Hepatic stellate cell (primary cell): ENCODE data around the gene SORT1.
A peak's percentile ranks its signal among the peaks of the same experiment; 100 is the strongest.
"Not testable (repeated sequence)": the region's sequence is repeated elsewhere in the genome, so short reads cannot be mapped to it uniquely, and the experiment has no call there.

Source experiments
- DNase-seq: peaks from one replicate; pipeline ENCODE4 v3.0.0; 2011; ENCODE audit warnings: low spot score

Gene SORT1

DNA sequence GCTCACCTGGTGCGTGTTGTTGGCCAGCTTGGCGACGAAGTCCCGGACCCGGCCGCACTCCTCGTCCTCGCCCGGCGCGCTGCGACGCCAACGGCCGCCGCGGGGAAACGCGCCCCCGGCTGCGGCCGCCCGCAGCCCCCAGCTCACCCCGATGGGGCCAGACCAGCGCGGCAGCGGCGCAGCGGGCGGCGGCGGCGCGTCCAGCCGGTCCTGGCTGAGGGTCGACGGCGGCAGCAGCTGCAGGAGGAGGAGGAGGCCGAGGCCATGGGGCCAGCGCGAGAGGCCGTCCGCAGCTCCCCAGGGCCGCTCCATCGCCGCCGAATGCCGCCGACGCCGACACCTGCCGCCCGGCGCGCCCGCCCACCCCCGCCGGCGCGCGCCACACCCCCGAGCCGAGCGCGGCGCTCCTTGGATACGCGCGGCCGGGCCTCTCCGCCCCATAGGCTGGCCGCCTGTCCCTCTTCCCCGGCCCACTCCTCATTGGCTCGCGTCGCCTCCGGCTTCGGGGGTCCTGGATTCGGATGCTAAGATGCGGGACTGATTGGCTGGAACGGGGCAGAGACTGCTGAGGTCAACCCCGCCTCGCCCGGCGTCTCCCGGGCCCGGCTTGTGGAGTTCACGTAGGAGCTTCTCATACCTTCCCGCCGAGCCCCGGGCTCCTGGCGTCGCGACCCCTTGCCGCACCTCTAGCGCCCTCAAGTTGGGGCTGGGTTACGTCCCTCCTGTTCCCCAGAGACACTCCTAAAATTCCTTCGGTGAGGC, at the start of gene SORT1:
Gene SORT1 (minus strand): TSS at position 338 of the 762 bp plus-strand sequence. CDS start 26 bp downstream, at position 312.
- peak; percentile 89 for DNase-seq

DNA sequence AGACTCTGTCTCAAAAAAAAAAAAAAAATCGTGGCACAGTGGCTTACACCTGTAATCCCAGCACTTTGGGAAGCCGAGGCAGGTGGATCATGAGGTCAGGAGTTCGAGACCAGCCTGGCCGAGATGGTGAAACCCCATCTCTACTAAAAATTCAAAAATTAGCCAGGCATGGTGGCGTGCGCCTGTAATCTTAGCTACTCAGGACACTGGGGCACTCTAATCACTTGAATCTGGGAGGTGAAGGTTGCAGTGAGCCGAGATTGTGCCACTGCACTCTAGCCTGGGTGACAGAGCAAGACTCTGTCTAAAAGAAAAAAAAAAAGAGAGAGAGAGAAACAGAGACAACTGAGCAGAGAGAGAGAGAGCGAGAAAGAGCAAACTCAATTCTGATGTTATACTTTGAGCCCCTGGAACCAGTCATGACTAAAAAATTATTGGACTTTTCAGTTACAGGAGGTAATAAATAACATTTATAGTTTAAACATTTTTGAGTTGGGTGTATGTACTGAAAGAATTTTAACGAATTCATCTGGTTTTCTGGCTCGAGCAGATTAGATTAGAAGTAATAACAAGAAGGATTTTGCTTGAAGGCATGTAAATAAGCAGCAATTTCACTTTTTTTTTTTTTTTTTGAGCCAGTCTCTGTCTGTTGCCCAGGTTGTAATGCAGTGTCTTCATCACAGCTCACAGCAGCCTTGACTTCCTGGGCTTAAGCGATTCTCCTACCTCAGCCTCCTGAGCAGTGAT, 48.4 kb upstream of the SORT1 start:
- not testable (repeated sequence) for DNase-seq

DNA sequence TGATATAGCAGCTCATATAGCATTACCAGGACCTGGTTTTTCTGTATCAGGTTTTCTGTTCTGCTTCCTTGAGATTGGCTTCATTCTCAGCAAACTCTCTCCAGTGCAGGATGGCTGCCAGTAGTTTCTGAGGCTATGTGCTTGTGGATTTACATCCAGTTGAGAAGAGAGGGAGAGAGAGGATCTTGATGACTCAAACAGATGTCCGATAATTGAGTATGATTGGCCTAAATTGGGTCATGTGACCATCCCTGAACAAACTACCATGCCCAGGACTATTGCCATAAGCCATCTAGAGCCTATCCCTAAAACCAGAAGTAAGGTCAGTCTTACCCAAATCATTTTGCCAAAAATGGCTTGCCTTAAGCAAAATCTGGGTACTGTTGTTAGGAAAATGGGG, 46.6 kb upstream of the SORT1 start:
- DNase-seq, result no peak

- no peak for DNase-seq
These were observed 45.8 kb upstream of the SORT1 start for GRCh38 chr1:109443476-109443875.

DNA sequence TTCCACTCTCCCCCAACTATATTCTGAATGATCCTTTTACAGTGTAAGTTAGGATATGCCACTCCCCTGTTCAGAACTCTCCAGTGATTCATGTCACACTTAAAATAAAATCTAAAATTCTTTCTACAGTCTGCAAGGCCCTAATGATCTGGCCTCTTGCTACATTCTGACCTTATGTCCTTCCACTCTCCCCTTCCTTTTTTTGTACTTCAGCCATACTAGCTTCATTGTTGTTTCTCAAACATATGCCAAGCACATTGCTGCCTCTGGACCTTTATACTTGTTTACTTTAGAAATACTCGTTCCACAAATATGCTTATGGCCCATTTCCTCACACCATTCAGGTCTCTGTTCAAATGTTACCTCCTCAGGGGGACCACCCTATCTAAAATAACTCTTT, 43.4 kb upstream of the SORT1 start:
- DNase-seq, result no peak

- DNase-seq, result peak; percentile 83
These were observed 41.1 kb upstream of the SORT1 start for GRCh38 chr1:109438798-109439297.

DNA sequence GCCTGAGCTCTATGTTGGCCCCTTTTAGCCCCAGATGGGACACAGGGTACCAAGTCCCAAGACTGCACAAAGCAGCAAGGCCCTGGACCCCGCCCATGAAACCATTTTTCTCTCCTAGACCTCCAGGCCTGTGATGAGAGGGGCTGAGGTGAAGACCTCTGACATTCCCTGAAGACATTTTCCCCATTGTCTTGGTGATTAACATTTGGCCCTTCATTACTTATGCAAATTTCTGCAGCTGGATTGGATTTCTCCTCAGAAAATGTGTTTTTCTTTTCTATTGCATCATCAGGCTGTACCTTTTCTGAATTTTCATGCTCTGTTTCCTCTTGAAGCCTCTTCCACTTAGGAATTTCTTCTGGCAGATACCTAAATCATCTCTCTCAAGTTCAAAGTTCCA, 36.8 kb upstream of the SORT1 start:
- DNase-seq, result no peak

DNA sequence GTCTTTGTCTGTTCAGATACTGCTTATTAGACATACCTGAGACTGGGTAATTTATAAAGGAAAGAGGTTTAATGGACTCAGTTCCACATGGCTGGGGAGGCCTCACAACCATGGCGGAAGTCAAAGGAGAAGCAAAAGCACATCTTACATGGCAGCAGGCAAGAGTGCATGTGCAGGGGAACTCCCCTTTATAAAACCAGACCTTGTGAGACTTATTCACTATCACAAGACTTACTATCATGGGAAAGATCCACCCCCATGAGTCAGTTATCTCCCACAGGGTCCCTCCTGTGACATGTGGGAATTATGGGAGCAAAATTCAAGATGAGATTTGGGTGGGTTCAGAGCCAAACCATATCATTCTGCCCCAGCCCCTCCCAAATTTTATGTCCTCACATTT, 35.6 kb upstream of the SORT1 start:
- DNase-seq, result no peak

- no peak for DNase-seq
These were observed 34.6 kb upstream of the SORT1 start for GRCh38 chr1:109432336-109432735.

DNA sequence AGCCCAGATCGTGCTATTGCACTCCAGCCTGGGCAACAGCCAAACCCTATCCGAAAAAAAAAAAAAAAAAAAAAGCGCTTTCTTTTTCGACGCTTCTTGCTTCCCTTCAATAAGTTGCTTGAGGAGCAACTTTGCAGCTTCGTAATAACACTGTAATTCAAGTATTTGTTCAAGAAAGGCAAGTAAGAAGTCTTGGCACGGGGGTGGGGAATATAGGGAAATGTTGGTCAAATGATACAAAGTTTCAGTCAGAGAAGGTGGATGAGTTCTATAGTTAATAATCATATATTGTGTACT, 29.4 kb upstream of the SORT1 start:
- DNase-seq, result no peak

GRCh38 chr1:109426281-109427170, 28.8 kb upstream of the SORT1 start, which contains the start of gene PSMA5:
Gene PSMA5 (minus strand): TSS chr1:109426448. CDS start chr1:109426330, 118 bp downstream.
- DNase-seq, result peak; percentile 96

- DNase-seq, result peak; percentile 43
These were observed 27.9 kb upstream of the SORT1 start for GRCh38 chr1:109425391-109426280.

- DNase-seq, result no peak
These were observed 25.8 kb upstream of the SORT1 start for GRCh38 chr1:109423498-109423897.

DNA sequence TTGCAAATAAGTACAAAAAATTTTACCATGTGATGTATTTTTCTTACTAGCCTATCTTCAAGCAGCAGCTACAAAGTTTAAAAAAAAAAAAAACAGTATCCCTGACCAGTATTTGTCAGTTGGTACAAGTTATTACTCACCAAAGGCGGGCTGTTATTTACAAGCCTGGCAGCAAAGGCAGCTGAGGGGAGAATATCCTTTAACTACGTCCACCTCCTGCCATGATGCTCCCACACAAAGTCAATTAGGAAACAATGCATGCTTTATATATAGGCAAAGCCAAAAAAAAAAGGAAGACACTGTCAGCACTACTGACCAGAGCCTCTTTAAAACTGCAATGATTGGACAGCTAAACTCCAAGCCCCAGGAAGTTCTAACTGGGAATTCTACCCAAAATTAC, 14.8 kb upstream of the SORT1 start:
- DNase-seq, result no peak

- no peak for DNase-seq
These were observed 7.1 kb upstream of the SORT1 start for GRCh38 chr1:109404838-109405237.

- DNase-seq, result no peak
These were observed 4.3 kb upstream of the SORT1 start for GRCh38 chr1:109402025-109402424.

- DNase-seq, result no peak
These were observed 2.4 kb upstream of the SORT1 start for GRCh38 chr1:109400035-109400655.

DNA sequence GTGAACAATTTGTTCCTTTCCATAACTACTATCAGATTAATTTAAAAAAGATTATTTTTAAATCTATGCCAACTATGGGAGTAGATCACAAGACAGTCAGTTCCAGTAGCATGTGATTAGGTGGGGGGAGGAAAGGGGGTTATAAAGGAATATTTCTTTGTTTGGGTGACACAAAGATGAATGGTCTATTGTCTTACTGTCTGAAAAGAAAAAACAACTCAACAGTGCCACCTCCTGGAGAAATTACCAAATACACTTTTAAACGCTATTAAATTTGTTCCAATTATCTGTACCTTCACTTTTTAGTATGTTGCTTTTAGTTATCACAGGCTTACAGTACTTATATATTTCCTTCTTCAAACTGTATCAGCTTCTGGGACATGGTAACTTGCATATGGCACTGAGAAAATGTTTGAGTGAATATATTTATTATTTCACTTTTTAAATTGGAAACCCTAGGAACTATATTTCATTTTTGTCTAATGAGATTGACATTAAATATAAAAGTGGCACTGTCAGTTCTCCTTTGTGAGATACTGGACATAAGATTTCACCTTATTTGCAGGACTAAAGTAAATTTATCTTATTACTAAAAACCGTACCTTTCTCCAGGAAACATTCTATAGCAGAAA, 1.7 kb upstream of the SORT1 start:
- DNase-seq, result no peak

DNA sequence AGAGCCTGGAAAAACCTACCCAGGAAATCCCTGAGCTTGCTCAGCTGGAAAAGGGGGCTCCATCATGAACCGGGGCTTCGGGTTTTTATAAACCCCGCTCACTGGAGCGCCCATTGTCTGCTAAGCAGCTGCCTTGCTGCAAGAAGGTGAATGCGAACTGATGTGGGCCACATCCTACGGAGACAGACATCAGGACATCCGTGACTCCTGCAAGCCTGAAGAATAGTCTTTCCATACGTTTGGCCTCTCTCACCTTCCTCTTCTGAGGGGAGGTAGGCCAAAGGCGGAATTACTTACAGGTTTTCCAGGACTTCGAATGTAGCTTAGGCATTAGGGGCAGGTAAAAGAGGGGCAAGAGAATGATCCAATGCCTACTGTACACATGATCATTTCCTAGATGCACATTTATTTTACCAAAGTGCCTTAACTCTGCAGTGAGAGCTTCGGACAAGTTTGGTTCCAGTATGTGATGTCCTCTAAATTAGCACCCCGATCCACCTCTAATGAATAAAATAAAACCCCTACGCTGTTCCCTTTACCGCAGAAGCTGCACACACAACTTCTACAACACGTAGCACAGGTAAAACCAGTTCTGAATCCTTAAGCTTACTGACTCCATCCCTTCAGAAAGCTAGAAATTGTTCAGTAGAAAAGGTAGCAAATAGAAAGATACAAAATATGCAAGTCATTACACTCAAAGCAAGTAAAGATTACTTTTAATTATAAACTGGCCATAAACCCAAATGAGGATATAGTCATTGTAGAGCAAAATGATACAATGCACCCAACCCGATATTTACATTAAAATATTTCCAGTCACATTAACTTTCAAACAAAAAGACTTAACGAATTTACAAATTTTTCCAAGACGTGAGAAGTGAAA, 866 bp upstream of the SORT1 start:
- DNase-seq, result no peak
